Thoracic aorta (tissue), 2 donors: ENCODE data around the gene TTLL3. TPM values are rescaled to one million over a fixed set of nuclear protein-coding genes. Genes with fewer than 3 reads are reported as not detected.
A peak's percentile ranks its signal among the peaks of the same experiment; 100 is the strongest.
"Not testable (repeated sequence)": the region's sequence is repeated elsewhere in the genome, so short reads cannot be mapped to it uniquely, and the experiment has no call there.

Experiments
- ATAC-seq: fragments of 150-250 bp; one replicate; pipeline ENCODE4 v1.8.0; 2017; ENCODE audit warnings: low read depth; ENCODE audit not compliant: insufficient number of reproducible peaks, low FRiP score
- DNase-seq: peaks from one replicate; pipeline ENCODE4 v3.0.0-alpha.2; 2020; ENCODE audit warnings: low spot score
- H3K27ac ChIP-seq, 2 donors: fragments of 200-600 bp; sonication (generic); 1 replicate in 1 of 2; 2 replicates in 1 of 2; pipeline ENCODE4 v1.5.1; 2016; ENCODE audit warnings: mild to moderate bottlenecking in 2 of 2, moderate library complexity in 2 of 2
- H3K27me3 ChIP-seq: fragments of 200-600 bp; sonication (generic); replicated peaks from 2 replicates; pipeline ENCODE4 v1.6.0; 2016; ENCODE audit warnings: mild to moderate bottlenecking; ENCODE audit not compliant: insufficient read depth
- H3K36me3 ChIP-seq: fragments of 200-600 bp; sonication (generic); one replicate; pipeline ENCODE4 v1.5.1; 2016
- H3K4me1 ChIP-seq, 2 donors: fragments of 200-600 bp; sonication (generic); 1 replicate in 1 of 2; 2 replicates in 1 of 2; pipeline versions ENCODE4 v1.5.1 to v1.6.0; 2016; ENCODE audit warnings: low read depth in 2 of 2, mild to moderate bottlenecking in 1 of 2; ENCODE audit not compliant: control insufficient read depth in 1 of 2
- H3K4me3 ChIP-seq: fragments of 200-600 bp; sonication (generic); 2 replicates; pipeline ENCODE4 v1.5.1; 2016; ENCODE audit warnings: mild to moderate bottlenecking
- H3K9me3 ChIP-seq: fragments of 200-600 bp; sonication (generic); 2 replicates; pipeline ENCODE4 v1.5.1; 2016
- total RNA-seq, 2 donors: library from RNA; depleted of rRNA; stranded (reverse); fragments of >200 nt; gene quantifications; one replicate each; pipeline versions ENCODE4 v1.1.0 to v1.2.3, GENCODE V29; 2016
- TF ChIP-seq, protein P1 (sequence below): fragments of 200-600 bp; sonication (generic); IDR thresholded peaks from one replicate; pipeline ENCODE4 v1.5.1; 2019; ENCODE audit warnings: antibody characterized with exemption

The TTLL3 gene
- total RNA-seq, 2 donors from 2014 or later = 77.0 to 91.9 TPM

DNA sequence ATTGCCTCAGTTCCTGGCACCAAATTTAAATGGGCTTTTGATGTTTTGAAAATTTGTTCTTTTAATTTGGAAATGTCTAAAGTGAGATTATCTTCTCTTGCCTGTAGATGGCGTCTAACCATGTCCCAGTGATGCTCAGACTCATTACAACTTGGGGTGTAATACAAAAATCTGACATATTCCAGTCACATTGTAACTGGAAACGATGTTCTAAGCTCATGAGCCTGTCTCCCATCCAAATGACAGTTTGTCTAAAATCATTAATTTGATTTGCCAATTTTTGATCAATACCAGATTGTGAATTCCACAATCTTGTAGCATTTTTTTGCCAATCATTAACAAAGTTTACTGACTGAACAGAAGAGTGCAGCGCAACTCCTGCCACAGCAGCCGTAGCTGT is 38.8 kb downstream of the TTLL3 start:
- TF ChIP-seq, protein P1, sequence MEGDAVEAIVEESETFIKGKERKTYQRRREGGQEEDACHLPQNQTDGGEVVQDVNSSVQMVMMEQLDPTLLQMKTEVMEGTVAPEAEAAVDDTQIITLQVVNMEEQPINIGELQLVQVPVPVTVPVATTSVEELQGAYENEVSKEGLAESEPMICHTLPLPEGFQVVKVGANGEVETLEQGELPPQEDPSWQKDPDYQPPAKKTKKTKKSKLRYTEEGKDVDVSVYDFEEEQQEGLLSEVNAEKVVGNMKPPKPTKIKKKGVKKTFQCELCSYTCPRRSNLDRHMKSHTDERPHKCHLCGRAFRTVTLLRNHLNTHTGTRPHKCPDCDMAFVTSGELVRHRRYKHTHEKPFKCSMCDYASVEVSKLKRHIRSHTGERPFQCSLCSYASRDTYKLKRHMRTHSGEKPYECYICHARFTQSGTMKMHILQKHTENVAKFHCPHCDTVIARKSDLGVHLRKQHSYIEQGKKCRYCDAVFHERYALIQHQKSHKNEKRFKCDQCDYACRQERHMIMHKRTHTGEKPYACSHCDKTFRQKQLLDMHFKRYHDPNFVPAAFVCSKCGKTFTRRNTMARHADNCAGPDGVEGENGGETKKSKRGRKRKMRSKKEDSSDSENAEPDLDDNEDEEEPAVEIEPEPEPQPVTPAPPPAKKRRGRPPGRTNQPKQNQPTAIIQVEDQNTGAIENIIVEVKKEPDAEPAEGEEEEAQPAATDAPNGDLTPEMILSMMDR = peak; percentile 37
- H3K27me3 ChIP-seq, H3K36me3 ChIP-seq, ATAC-seq, H3K4me3 ChIP-seq, H3K4me1 ChIP-seq, DNase-seq, H3K27ac ChIP-seq, H3K9me3 ChIP-seq: not testable (repeated sequence)

DNA sequence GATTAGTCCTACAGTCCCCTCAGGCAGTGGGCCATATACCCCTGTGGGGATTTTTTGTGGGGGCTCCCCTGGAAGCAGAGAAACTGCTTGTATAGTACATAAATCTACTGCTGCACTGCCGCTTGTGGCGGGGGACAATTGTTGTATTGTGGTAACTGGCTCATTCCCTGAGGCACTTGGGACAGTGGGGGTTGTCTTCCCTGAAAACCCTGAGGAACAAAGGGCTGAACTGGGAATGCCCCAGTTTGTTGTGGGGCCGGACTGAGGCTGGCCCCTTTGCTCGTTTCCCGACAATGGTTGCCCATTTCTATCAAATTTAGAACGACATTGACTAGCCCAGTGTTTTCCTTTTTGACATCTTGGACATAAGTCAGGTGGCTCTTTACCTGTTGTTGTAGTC is 41.3 kb downstream of the TTLL3 start:
- H3K9me3 ChIP-seq, H3K27me3 ChIP-seq, DNase-seq, H3K27ac ChIP-seq, H3K36me3 ChIP-seq, H3K4me3 ChIP-seq, H3K4me1 ChIP-seq, ATAC-seq: not testable (repeated sequence)

DNA sequence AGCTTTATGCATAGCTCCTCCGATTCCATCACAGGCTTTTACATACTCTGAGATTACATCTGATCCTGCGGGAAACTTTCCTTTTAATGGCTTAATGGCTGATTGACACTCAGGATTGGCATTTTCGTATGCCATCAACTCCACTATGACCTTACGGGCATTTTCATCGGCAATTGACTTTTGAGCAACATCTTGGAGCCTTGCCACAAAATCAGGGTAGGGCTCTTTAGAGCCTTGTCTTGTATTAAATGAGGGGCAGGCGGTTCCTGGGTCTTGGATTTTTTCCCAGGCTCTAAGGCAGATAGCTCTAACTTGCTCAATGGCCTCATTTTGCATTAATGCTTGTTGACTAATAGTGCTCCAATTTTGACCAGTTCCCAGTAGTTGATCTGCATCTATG is 41.9 kb downstream of the TTLL3 start:
- H3K36me3 ChIP-seq, H3K4me3 ChIP-seq, H3K9me3 ChIP-seq, ATAC-seq, H3K27me3 ChIP-seq, H3K4me1 ChIP-seq, DNase-seq, H3K27ac ChIP-seq: not testable (repeated sequence)

DNA sequence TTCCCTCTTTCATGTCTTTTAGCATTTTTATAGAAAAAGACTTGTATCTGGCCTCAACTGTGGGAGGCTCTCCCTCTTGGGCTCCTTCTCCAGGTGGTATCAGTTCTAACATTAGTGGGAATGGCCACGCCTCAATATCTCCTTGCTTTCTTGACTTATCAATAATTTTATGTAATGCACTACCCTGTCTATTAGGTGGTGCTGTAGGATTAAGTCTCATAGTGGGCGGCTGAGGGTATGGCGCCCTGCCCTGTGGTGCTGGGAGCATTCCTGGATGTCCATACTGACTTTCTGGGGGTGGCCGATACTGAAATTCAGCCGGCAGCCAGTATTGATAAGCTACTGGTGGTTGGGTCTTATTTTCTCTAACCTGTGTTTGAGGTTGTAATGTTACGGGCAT is 42.5 kb downstream of the TTLL3 start:
- DNase-seq (no peak), ATAC-seq (no peak)
- Histone ChIP-seq H3K36me3 (no peaks in the 10 kb centered on the region), H3K4me3 (no peak overlapping the region), H3K27ac (no peak overlapping the region), H3K27me3 (no peaks in the 10 kb centered on the region), H3K4me1 (no peaks in the 10 kb centered on the region), H3K9me3 (no peaks in the 10 kb centered on the region)
- TF ChIP-seq, protein P1 = no peak

DNA sequence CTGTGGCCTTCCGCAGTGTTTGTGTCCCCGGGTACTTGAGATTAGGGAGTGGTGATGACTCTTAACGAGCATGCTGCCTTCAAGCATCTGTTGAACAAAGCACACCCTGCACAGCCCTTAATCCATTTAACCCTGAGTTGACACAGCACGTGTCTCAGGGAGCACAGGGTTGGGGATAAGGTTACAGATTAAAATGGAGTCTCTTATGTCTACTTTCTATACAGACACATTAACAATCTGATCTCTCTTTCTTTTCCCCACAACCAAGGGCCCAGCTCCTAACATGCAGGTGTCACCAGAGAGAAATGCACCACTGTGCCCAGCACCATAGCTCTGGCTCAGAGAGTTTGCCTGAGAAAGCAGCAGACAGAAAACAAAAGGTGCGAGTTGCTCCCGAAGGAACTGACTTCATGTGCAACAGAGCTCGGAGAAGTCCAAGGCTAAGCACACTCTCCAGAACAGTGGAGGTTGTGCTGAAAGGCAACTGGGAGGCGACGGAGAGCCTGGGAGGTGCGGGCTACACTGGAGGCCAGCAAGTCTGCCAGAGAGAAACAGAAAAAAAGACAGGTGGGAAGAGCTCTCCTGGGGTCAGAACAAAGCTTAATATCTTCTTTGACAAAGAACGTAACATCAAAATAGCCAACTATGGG is 44.4 kb downstream of the TTLL3 start:
- not testable (repeated sequence) for DNase-seq, H3K27me3 ChIP-seq, H3K4me1 ChIP-seq, H3K9me3 ChIP-seq, ATAC-seq, H3K36me3 ChIP-seq, H3K4me3 ChIP-seq, H3K27ac ChIP-seq

DNA sequence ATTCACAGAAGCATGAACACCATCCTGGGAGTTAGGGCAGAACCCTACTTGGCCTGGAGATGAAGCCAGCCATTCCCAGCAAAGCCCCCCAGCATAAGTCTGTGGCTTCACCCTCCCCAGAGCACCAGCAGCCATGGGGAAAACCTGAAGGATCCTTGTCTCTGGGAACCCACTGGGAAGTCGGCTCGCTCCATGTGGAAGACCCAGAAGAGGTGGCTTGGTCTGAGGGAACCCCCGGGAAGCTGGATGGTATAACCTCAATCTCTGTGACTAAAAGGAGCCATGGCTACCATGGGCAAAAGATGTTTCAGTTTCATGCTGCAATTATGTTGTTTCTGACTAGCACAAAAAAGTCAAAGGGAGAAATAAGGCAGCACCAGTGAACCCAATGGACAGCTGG is 45.5 kb downstream of the TTLL3 start:
- ATAC-seq = no peak

More for the DNA sequence above, 45.5 kb downstream of the TTLL3 start:
- H3K4me1 ChIP-seq = no peaks in the 10 kb centered on the region
- H3K36me3 ChIP-seq = no peaks in the 10 kb centered on the region
- no peak for DNase-seq
- no peak overlapping the region for H3K27ac ChIP-seq
- H3K27me3 ChIP-seq = no peaks in the 10 kb centered on the region
- no peak overlapping the region for H3K4me3 ChIP-seq
- TF ChIP-seq, protein P1 = no peak
- no peaks in the 10 kb centered on the region for H3K9me3 ChIP-seq
